Muscle of leg (tissue), 16 donors: ENCODE results near the gene PRLHR. TPM values are rescaled to one million over a fixed set of nuclear protein-coding genes. Genes with fewer than 3 reads are reported as not detected.

ENCODE experiments used
- DNase-seq: peaks from one replicate; pipeline ENCODE4 v3.0.0; 2013
- H3K27ac ChIP-seq: one replicate; pipeline ENCODE4 v1.5.1; 2013; ENCODE audit warnings: mild to moderate bottlenecking, low read length, control low read depth
- H3K27me3 ChIP-seq: one replicate; pipeline ENCODE4 v1.6.1; 2013; ENCODE audit warnings: low read length; ENCODE audit not compliant: control insufficient read depth, insufficient read depth
- H3K36me3 ChIP-seq: one replicate; pipeline ENCODE4 v1.6.1; 2013; ENCODE audit warnings: low read length; ENCODE audit not compliant: control insufficient read depth, insufficient read depth
- H3K4me1 ChIP-seq: one replicate; pipeline ENCODE4 v1.6.1; 2013; ENCODE audit warnings: low read length; ENCODE audit not compliant: control insufficient read depth, insufficient read depth
- H3K4me3 ChIP-seq: one replicate; pipeline ENCODE4 v1.5.1; 2013; ENCODE audit warnings: low read length, control low read depth
- H3K9me3 ChIP-seq: replicated peaks from 2 replicates; pipeline ENCODE4 v1.6.1; 2013; ENCODE audit warnings: low read depth, low read length; ENCODE audit not compliant: control insufficient read depth
- WGBS: methylation state at CpG from one replicate; pipeline ENCODE4 v1.1.5; 2013; ENCODE audit warnings: missing lambda C conversion rate; ENCODE audit not compliant: insufficient coverage; 5-methylcytosine and 5-hydroxymethylcytosine counted together
- long read RNA-seq, 11 donors: transcript quantifications; one replicate each; lab custom pipeline, GENCODE V29; 2026
- polyA plus RNA-seq, 8 donors: library from polyadenylated mRNA; unstranded; fragments of 120-200 nt; gene quantifications; one replicate each; pipeline versions ENCODE4 v1.2.1 to v1.2.3, GENCODE V29; 2013; ENCODE audit warnings: inconsistent platforms in 1 of 8, low replicate concordance in 1 of 8; ENCODE audit not compliant: insufficient read length in 8 of 8, insufficient read depth in 1 of 8
- total RNA-seq: library from RNA; stranded (reverse); fragments of 120-200 nt; gene quantifications from one replicate; pipeline ENCODE4 v1.2.4, GENCODE V29; 2013

PRLHR gene
- total RNA-seq (not detected), polyA plus RNA-seq (under 1 TPM in 3 of 8 donors, not detected in 5; 0.03 to 0.12 (median 0.04) TPM)
- long read RNA-seq, donor 1 = 0 reads
- long read RNA-seq, donor 2 = 0 reads
- long read RNA-seq, donor 3 = 0 reads
- long read RNA-seq, donor 4 = 0 reads
- long read RNA-seq, donor 5 = 0 reads
- long read RNA-seq, donor 6 = 0 reads
- long read RNA-seq, donor 7 = 0 reads
- long read RNA-seq, donor 8 = 0 reads
- long read RNA-seq, donor 9 = 0 reads
- long read RNA-seq, donor 10 = 0 reads
- long read RNA-seq, donor 11 = 0 reads

GRCh38 chr10:118595598-118596425 is at the start of gene PRLHR:
Gene PRLHR (minus strand): TSS chr10:118595648. CDS start chr10:118595244, 404 bp downstream.
- WGBS = 2% methylated on average over 44 of the region's 52 CpGs
- H3K9me3 ChIP-seq = no peaks in the 10 kb centered on the region
- peaks cover 4% of the 10 kb centered on the region for H3K4me1 ChIP-seq
- peaks cover 40% of the 10 kb centered on the region for H3K27me3 ChIP-seq
- no peak within 1 kb of the TSS for H3K27ac ChIP-seq
- DNase-seq = peak; percentile 49
- H3K4me3 ChIP-seq = no peak within 1 kb of the TSS
- no peaks in the 10 kb centered on the region for H3K36me3 ChIP-seq

DNA sequence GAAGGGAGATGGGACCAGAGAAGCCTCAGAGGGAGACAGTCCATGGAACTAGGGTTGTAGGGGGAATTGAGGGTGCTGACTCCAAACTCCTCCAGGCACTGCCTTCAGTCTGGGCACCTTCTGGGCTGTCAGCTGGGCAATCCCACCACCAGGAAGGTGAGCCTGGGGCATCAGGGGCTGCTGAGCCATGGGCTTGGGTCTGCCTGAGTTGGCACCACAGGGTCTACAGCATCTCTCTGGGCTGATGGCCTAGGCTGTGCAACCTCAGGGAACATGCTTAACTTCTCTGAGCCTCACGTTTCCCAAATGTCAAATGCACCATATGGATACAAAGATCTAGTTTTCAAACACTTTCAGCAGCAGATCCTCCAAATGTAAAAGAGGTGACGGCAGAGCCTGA is 46.8 kb upstream of the PRLHR start:
- no peaks in the 10 kb centered on the region for H3K4me1 ChIP-seq
- DNase-seq = no peak
- no CpG with 5 or more reads among the region's 2 CpGs for WGBS

GRCh38 chr10:118638680-118639079 is 43.2 kb upstream of the PRLHR start:
- H3K9me3 ChIP-seq = no peaks in the 10 kb centered on the region
- H3K27me3 ChIP-seq = peaks cover 7% of the 10 kb centered on the region
- H3K4me3 ChIP-seq = no peak overlapping the region
- no peak overlapping the region for H3K27ac ChIP-seq
- H3K4me1 ChIP-seq = no peaks in the 10 kb centered on the region
- H3K36me3 ChIP-seq = no peaks in the 10 kb centered on the region
- WGBS = 82% methylated on average over 3 of the region's 9 CpGs
- no peak for DNase-seq

More for the DNA sequence above, 46.8 kb upstream of the PRLHR start:
- H3K36me3 ChIP-seq = no peaks in the 10 kb centered on the region
- no peak overlapping the region for H3K4me3 ChIP-seq
- H3K27ac ChIP-seq = no peak overlapping the region
- H3K27me3 ChIP-seq = peaks cover 5% of the 10 kb centered on the region
- H3K9me3 ChIP-seq = no peaks in the 10 kb centered on the region

DNA sequence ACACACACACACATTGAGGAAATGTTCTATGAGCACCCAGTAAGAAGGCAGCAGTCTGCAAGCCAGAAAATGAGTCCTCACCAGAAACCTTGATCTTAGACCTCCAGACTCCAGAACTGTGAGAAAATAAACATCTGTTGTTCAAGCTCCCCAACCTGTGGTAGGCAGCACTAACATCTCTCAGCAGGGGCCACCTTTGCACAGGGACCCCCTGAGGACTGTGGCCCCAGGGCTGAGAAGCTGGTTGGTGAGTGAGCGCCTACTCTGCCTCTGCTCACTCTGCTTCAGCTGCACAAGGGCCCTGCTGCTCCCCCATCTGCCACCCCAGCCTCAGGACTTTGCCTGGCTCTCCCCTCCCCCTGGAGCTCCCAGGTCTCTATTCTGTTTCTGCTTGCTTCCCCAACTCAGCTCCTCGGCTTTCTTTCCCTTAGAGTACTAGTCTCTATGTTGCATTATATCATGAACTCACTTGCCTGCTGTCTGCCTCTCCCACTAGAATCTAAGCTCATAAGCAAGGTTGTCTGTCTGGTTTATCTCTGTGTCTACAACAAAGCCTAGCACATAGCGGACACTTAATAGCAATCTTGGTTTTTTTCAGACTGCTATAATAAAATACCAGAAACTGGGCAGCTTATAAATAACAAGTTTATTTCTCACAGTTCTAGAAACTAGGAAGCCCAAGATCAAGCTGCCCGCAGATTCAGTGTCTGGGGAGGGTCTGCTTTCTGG is 40.4 kb upstream of the PRLHR start:
- no peak overlapping the region for H3K27ac ChIP-seq

DNA sequence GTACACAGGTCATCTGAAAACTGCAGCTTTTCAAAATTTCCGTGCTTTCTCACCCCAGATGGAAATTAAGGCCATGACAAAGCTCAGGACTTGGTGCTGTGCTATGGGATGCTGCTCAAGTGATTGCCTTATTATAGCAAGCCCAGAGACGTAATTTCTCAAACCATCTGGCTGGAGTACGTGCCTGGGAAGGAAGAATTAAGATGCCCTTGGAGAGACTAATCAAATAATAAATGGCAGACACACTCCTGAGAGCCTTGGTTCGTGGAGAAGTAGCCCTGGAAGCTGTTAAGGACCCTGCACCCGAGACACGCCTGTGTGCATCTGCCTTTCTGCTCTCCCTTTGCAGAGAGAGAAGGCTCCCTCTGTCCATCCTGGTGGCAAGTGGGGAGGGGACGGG is 38.3 kb upstream of the PRLHR start:
- WGBS = 16% methylated on average over 2 of the region's 7 CpGs
- H3K9me3 ChIP-seq = no peaks in the 10 kb centered on the region

More for the DNA sequence above, 40.4 kb upstream of the PRLHR start:
- Histone ChIP-seq H3K9me3 (no peaks in the 10 kb centered on the region), H3K27me3 (peaks cover 10% of the 10 kb centered on the region), H3K4me1 (no peaks in the 10 kb centered on the region), H3K36me3 (no peaks in the 10 kb centered on the region), H3K4me3 (no peak overlapping the region)
- WGBS = 51% methylated on average over 2 of the region's 4 CpGs
- no peak for DNase-seq

GRCh38 chr10:118629211-118629610 is 33.8 kb upstream of the PRLHR start:
- Histone ChIP-seq H3K9me3 (no peaks in the 10 kb centered on the region), H3K27ac (no peak overlapping the region), H3K27me3 (peaks cover 16% of the 10 kb centered on the region), H3K36me3 (no peaks in the 10 kb centered on the region), H3K4me3 (no peak overlapping the region), H3K4me1 (no peaks in the 10 kb centered on the region)
- DNase-seq = peak; percentile 38
- no CpG with 5 or more reads among the region's 3 CpGs for WGBS

More for the DNA sequence above, 38.3 kb upstream of the PRLHR start:
- peaks cover 13% of the 10 kb centered on the region for H3K27me3 ChIP-seq
- no peak overlapping the region for H3K4me3 ChIP-seq
- no peaks in the 10 kb centered on the region for H3K36me3 ChIP-seq
- DNase-seq = no peak
- no peaks in the 10 kb centered on the region for H3K4me1 ChIP-seq
- no peak overlapping the region for H3K27ac ChIP-seq

- Histone ChIP-seq H3K4me1 (no peaks in the 10 kb centered on the region), H3K27ac (no peak overlapping the region)
Measured at GRCh38 chr10:118628397-118628796, 32.9 kb upstream of the PRLHR start.

GRCh38 chr10:118626953-118627352 is 31.5 kb upstream of the PRLHR start:
- WGBS = 35% methylated on average over 2 of the region's 3 CpGs
- Histone ChIP-seq H3K4me3 (no peak overlapping the region), H3K27me3 (peaks cover 10% of the 10 kb centered on the region)

More at GRCh38 chr10:118628397-118628796, 32.9 kb upstream of the PRLHR start:
- H3K27me3 ChIP-seq = peaks cover 15% of the 10 kb centered on the region
- no peaks in the 10 kb centered on the region for H3K36me3 ChIP-seq
- H3K9me3 ChIP-seq = no peaks in the 10 kb centered on the region
- DNase-seq = no peak
- H3K4me3 ChIP-seq = no peak overlapping the region

GRCh38 chr10:118625504-118625903 is 30.1 kb upstream of the PRLHR start:
- H3K27ac ChIP-seq = no peak overlapping the region
- peaks cover 7% of the 10 kb centered on the region for H3K27me3 ChIP-seq
- no peaks in the 10 kb centered on the region for H3K4me1 ChIP-seq
- 100% methylated on average over 1 of the region's 3 CpGs for WGBS
- no peak for DNase-seq
- no peak overlapping the region for H3K4me3 ChIP-seq
- no peaks in the 10 kb centered on the region for H3K36me3 ChIP-seq
- no peaks in the 10 kb centered on the region for H3K9me3 ChIP-seq

More at GRCh38 chr10:118626953-118627352, 31.5 kb upstream of the PRLHR start:
- Histone ChIP-seq H3K27ac (no peak overlapping the region), H3K4me1 (no peaks in the 10 kb centered on the region), H3K36me3 (no peaks in the 10 kb centered on the region), H3K9me3 (no peaks in the 10 kb centered on the region)
- no peak for DNase-seq

DNA sequence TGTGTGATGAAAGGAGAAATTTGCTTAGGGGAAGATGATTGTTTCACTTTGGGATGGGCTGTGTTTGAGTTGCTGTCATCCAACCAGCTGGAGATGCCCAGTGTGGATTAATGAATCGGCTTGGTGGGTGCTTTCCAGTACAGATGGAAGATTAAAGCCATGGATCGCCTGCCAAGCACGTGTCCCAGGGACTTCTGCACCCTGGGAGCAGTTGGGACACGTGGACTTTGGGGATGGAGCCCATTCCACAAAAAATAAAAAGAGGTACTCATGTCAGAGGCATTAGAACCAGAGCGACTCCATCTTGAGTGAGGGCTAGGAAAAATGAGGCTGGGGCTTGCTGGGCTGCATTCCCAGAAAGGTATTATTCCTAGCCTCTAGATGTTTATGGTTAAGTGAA is 29.3 kb upstream of the PRLHR start:
- Histone ChIP-seq H3K36me3 (no peaks in the 10 kb centered on the region), H3K27me3 (peaks cover 5% of the 10 kb centered on the region), H3K27ac (no peak overlapping the region), H3K4me1 (no peaks in the 10 kb centered on the region), H3K9me3 (no peaks in the 10 kb centered on the region), H3K4me3 (no peak overlapping the region)
- 59% methylated on average over 4 of the region's 5 CpGs for WGBS
- no peak for DNase-seq
